Breast epithelium (tissue), 3 donors: ENCODE data around the gene GATM.

Experiments
- POLR2A ChIP-seq: fragments of 450-650 bp; IDR thresholded peaks from one replicate; pipeline ENCODE4 v1.6.1; 2016; ENCODE audit warnings: antibody characterized with exemption, mild to moderate bottlenecking, moderate library complexity
- POLR2AphosphoS5 ChIP-seq, 3 donors: sonication (generic); formaldehyde crosslinking; IDR thresholded peaks; one replicate each; pipeline ENCODE4 v1.6.1; 2017; ENCODE audit warnings: antibody characterized with exemption in 3 of 3
- TF ChIP-seq, protein P1 (sequence below), 3 donors: fragments of 450-650 bp; IDR thresholded peaks; one replicate each; pipeline ENCODE4 v1.5.1; 2016 to 2017; ENCODE audit warnings: antibody characterized with exemption in 3 of 3, mild to moderate bottlenecking in 3 of 3, moderate library complexity in 3 of 3

- TF ChIP-seq, protein P1, sequence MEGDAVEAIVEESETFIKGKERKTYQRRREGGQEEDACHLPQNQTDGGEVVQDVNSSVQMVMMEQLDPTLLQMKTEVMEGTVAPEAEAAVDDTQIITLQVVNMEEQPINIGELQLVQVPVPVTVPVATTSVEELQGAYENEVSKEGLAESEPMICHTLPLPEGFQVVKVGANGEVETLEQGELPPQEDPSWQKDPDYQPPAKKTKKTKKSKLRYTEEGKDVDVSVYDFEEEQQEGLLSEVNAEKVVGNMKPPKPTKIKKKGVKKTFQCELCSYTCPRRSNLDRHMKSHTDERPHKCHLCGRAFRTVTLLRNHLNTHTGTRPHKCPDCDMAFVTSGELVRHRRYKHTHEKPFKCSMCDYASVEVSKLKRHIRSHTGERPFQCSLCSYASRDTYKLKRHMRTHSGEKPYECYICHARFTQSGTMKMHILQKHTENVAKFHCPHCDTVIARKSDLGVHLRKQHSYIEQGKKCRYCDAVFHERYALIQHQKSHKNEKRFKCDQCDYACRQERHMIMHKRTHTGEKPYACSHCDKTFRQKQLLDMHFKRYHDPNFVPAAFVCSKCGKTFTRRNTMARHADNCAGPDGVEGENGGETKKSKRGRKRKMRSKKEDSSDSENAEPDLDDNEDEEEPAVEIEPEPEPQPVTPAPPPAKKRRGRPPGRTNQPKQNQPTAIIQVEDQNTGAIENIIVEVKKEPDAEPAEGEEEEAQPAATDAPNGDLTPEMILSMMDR (IDR thresholded peaks at IDR 0.05) = peak; percentile 26 to 69 (median 68)
- TF ChIP-seq POLR2AphosphoS5 (IDR thresholded peaks at IDR 0.05) = no peak
- TF ChIP-seq POLR2A = no peak
These were observed 21.3 kb upstream of the GATM start for GRCh38 chr15:45399381-45400212.
